Stimulated activated CD8-positive, alpha-beta memory T cell treated with anti-CD3 and anti-CD28 coated beads, Interleukin-4, amount 100 ng/mL, for 1 hour (primary cell): ENCODE measurements around the gene PIH1D1.

Experiments used
- DNase-seq, 2 donors: peaks; one replicate each; pipeline ENCODE4 v3.0.0-alpha.2; 2020; ENCODE audit warnings: low read depth in 2 of 2, low spot score in 1 of 2

The PIH1D1 gene

DNA sequence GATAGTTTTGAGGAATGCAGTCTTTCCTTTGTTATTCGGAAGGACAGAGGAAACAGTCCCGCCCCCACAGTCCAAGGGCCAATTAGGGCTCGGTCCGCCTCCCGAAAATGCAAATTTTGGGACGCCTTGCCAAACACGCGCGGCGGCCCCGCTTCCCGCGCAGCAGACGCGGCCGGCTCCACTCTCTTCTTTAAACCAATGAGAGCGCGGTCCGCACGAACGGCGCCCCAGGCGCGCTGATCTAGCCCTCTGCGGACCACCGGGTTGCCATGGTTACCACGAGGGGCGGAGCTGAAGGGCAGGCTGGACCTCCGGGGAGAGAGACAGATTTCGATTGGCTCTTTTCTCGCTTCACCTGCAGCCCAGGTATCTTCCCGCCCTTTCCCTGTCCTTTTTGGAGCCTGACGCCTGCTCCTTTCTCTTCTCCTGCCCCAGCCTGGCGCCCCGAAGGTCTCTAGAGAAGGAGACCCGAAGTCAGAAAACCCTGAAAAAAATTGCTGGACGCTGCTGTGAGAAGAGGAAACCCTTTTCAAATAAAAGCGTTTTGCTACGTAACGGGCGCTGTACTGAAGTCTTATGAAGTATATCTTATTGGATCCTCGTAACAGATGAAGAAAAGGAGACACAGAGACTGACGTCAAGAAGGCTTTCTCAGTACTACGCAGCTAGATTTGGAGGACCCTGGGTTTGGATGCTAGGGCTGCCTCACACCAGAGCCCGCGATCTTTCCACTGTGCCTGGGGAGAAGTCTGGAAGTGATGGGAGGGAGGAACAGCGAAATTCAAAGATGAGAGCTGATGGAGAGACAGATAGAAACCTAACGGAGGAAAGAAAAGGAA is 30.4 kb downstream of the PIH1D1 start:
- no peak for DNase-seq

DNA sequence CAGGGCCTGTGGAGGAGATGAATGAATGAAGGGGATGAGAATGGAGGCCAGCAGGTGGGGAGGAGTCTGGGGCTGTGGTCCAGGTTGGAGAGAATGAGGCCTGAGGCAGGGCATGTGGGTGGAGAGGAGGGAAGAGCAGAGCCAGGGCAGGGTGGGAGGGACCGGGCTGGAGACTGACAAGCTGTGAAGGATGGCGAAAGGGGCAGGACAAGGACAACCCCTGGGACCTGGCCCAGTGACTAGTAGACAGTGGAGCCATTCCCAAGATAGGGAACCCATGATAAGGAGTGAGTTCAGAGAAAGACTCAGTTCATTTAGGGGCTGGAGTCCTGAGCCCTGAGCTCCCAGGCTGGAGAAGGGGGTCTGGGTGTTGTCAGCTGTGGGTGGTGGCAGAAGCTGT is 31.4 kb downstream of the PIH1D1 start:
- DNase-seq = no peak

DNA sequence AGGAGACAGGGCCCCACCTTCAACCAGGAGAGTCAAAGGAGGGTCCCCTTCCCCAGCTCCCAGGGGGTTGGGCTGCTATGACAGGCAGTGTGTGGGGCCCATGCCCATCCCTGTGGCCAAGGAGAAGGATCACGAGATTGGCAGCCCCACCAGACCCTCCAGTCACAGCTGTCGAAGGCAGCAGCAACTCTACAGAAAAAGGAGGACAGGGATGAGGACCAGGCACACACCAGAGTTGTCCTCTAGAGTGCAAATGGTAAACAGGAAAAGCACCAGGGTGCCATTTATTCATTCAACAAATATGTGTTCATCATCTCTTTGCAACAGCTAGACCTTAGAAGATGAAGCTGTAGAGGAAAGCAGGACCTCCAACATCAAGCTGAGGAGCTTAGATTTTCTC is 32.4 kb downstream of the PIH1D1 start:
- DNase-seq = no peak

DNA sequence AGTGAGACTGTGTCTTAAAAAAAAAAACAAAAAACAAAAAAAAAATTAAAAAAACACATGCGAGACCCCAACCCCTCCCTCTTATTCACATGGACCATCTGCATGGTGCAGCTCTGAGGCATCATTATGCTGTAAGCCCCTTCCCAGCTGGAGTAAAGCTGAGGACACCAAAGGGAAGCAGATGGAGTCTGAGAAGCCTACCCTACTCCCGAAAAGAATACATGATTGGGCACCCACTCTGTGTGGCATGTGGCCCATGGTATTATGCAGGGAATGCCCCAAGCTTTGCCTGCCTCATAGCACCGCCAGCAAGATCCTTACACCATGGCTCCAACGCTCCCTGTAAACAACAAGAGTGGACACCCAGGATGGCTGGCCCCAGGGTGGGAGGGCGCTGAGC is 33.1 kb downstream of the PIH1D1 start:
- no peak for DNase-seq

DNA sequence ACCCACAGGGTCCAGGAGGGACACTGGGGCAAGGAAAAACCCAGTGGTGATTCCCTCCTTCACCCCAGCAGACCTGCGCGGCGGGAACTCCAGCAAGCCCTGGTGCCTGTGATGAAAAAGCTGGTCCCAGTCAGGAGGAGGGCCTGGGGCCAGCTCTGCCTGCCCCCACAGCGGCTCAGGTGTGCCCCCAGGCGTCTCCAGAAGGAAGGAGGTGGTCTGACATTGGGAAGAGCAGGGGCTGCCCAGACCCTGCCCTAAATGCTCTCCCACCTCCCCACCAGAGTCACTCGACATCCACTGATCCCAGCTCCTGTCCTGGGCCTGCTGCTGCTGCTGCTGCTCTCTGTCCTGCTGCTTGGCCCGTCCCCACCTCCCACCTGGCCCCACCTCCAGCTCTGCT is 34.5 kb downstream of the PIH1D1 start:
- no peak for DNase-seq

DNA sequence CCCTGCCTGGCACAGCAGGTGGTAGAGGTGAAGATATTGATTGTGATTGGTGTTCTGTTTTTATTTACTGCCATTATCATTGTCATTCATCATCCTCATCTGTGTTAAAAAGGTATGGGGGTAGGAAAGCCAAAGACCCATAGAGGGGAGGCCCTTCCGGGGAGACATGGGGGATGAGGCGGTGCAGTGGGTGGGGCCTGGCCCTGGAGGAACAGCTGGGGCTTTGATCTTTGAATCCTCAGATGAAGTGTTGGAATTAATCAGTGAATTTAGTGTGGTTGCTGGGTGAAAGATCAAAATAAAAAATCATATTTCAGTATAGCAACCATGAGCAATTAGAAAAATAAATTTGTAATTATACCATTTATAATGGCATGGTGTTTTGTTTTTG is 35.8 kb downstream of the PIH1D1 start:
- DNase-seq = no peak

DNA sequence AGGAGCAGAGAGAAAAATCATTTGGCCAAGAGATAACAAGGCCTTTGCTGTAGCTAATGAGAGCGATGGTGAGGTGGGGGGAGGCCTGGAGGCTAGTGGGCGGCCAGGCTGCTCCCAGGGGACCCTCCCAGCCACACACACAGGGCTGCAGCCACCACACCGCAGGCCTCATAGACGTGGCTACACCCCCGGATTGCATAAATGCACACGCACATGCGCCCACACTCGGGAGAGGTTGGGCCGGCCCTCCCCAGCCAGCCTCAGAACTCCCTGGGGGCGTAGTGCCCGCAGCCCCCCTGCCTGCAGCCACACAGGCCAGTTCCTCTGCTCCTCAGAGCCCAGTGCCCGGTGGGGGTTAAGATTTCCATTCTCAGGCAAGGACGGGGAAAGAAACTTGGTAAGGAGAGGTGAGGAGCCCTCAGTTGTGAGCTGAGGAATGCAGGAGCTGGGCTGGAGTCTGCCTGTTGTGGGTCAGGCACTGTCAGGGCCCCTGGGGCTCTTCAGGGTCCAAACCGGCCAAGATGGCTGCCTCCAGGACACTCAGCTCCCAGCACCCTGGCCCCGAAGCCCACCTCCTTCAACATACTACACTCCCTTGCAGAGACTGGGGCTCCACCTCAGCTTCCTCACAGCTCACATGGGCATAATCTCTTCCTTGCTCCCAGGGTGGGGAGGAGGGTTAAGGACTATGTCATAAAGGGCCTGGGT is 36.4 kb downstream of the PIH1D1 start:
- DNase-seq = no peak

DNA sequence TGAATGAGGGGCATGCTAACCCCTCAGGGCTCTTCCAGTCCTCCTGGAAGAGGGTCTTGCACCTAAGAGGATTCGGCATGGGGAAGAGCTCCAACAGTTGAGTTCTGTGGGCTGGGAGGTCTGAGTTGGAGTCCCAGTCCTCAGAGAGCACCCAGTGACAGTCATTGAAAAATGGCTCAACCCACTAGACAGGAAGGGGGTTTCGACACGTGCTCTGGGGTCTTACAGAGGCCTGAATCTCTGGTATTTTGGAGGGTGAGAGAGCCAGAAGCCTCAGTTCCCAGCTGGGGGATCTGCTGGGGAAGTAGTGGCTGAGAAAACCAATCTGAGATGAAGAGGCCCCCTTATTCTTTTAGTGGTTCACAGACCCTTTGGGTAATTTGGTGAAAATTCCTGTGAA is 37.4 kb downstream of the PIH1D1 start:
- no peak for DNase-seq

DNA sequence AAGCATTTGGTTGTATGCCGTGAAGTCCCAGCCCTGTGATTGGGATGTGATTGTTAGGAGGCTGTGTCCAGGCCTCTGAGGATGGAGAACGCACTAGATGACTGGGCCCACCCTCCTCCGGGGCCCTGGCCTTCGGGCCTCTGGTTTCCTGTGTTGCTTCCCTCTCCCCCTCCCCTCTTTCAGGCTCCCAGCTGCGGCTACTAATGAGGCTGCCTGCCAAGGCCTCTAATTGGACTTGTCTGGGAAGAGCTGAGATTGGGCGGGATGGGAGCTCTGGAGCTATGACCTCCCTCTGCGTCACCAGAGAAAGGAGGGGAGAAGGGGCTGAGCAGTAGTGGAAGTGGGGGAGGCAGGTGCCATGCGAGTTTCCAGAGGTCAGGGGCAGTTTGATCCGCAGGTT is 38.3 kb downstream of the PIH1D1 start:
- no peak for DNase-seq

DNA sequence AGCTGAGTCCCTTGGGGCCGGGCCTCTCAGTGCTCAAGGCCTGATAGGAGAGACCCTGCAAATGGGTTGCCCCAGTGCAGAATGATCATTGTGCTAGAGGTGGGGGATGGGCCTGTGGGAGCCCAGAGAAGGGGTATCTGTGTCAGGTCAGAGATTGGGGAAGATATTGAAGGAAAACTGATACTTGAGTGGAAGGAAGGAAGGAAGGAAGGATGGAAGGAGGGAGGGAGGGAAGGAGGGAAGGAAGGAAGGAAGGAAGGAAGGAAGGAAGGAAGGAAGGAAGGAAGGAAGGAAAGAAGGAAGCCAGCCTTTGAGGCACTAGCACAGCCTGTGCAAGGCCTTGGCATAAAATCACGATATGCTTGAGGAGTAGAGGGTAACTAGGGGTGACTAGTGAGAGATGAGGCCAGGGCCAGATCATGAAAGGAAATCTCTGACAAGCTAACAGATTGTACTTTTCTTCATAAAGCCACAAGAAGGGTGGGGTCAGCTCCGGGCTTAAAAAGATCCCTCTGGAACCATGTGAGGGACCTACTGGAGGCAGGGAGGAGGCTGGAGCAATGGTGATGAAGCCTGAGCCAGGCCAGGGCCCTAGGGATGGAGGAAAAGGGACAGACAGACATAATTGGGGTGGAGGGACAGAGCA is 39.8 kb downstream of the PIH1D1 start:
- DNase-seq = no peak

DNA sequence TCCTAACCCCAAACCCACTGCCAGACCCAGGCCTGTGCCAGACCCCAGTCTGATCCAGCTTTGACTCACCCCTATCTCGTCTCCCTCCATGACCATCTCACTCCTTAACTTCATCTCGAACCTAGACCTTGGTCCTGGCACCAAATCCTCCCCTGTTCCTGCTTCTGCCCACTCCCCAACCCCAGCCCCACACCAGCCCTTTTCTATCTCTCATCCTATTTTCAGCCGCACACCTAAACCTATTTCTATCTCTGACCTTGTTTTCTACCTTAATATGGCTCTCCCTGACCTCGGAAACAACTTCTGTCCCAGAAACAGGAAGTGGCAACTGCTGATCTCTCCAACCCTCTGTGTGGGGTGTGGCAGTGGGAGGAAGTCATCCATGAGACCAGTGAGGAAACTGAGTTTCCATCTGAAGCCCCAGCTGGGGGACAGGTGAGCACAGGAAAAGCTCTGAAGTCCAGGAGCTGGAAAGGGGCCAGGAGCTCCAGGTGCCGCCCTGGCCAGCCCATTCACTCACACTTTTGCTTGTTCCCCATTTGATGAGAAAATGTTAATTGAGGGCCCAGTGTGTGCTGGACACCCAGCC is 42.1 kb downstream of the PIH1D1 start:
- DNase-seq = no peak

DNA sequence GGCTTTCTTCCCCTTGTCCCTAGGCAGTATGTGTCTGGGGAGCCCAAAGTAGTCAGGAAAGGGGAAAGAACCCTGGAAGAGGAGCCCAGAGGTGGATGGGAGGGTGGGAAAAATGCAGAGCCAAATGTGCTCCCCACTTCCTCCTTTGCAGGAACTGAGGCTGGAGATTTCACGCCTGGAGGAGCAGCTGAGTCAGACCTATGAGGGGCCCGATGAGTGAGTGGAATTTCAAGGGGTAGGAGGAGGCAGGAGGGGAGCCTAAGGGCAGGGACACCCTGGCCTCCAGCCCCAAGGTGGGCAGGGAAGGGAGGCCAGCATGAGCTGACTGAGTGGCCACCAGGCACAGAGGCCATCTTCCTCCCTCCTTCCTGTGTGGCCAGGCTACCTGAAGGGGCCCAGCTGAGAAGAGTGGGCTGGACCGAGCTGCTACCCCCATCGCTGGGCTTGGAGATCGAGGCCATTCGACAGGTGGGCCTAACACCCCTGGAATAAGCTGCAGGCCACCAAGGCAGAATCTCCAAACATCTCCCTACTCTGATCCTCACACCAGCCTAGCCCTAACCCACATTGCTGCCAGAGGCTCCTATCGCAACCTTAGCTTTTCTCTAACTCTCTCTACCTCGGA is 42.7 kb downstream of the PIH1D1 start:
- no peak for DNase-seq

DNA sequence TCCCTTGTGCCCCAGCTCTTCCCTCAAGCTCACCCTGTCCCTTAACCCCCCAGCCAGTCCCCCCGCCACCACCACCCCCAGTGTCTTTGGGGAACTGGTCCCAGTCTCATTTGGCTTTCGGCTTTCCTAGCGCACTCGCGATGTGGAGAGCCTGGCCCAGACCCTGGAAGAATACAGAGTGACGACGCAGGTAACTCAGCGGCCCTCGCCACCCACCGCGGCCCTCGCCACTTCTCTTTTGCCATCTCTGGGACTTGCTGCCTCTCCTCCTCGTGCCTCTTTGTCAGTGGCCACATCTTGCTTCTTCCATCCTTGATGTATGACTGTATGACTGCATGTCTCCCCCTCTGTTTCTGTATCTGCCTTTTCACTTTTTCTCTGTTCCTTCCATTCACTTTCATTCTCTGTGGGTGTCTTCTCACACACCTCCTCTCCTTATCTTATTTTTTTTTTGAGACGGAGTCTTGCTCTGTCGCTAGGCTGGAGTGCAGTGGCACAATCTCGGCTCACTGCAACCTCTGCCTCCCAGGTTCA is 44.1 kb downstream of the PIH1D1 start:
- DNase-seq = no peak

DNA sequence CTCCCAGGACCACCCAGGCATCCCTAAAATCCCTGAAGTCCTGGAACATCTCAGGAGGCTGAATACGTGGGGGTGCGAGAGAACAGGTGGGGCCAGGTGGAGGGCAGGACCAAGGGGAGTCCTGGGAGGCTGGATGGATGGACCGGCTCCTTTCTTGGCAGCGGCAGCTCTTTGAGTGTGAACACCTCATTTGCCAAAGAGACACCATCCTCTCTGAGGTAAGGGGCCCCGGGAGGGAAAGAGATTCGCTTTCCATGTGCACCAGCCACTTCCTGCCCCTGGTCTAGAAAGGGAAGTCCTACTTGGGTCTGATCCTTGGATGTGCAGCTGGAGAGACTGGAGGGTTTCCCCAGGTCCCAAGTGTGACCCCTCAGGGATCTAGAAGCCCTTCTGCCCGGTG is 44.5 kb downstream of the PIH1D1 start:
- DNase-seq = no peak

DNA sequence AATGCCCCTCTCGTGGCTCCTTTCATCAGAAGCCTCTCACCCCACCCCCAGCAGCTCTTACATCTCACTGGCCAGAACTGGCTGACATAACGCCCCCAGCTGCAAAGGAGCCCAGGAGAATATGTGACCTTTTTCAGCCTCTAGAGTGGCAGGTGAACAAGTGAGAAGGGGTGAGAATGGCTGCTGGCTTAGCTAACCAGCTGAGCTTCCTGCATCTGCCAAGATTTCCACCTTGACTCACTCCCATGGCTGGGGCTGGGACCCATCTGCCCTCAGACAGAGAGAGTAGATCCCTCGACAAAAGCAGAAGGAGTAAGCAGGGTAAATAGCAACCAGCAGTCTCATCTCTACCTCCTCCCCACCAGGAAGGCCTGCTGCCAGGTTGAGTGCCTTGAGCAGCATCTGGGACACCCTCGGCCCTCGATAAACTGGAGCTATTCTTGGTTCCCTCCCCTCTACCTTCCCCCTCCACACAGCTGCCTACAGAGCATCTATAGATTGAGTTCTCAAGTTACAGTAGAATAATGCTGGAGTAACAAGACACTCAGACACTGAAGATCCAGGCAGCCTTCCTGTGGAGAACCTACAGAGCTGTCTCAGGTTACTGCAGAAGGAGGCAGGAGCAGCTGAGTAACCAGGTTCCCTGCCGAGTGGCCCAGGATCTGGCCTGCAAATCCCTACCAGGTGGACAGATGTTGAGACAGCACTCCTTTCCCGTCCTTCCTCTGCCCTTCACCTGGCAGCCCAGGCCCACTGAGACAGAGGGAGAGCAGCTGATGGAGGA is 48.0 kb downstream of the PIH1D1 start:
- DNase-seq = no peak

DNA sequence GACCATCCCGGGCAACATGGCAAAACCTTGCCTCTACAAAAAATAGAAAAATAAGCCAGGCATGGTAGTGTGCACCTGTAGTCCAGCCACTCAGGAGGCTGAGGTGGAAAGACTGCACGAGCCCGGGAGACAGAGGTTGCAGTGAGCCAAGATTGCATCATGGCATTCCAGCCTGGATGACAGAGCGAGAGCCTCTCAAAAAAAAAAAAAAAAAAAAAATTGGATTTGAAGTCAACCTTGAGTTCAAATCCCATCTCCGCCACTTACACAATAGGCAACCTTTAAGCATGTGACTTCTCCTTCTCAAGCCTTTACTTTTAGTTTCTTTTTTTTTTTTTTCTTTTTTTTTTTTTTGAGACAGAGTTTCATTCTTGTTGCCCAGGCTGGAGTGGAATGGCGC is 51.6 kb downstream of the PIH1D1 start:
- DNase-seq = no peak

DNA sequence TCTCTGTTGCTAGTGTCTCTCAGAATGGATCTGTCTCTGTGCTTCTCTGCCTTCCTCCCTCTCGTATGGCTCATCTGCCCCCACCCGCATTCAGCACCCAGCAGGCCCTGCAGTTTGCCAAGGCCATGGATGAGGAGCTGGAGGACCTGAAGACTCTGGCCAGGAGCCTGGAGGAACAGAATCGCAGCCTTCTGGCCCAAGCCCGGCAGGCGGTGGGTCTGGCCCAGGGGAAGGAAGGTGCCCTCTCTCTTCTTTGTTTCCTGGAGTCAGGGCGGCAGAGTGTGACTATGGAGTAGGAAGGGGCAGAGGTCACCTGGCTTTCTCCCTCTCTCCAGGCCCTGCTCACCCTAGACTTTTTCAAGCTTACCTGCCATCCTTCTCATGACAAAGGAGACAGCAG is 52.7 kb downstream of the PIH1D1 start:
- no peak for DNase-seq

DNA sequence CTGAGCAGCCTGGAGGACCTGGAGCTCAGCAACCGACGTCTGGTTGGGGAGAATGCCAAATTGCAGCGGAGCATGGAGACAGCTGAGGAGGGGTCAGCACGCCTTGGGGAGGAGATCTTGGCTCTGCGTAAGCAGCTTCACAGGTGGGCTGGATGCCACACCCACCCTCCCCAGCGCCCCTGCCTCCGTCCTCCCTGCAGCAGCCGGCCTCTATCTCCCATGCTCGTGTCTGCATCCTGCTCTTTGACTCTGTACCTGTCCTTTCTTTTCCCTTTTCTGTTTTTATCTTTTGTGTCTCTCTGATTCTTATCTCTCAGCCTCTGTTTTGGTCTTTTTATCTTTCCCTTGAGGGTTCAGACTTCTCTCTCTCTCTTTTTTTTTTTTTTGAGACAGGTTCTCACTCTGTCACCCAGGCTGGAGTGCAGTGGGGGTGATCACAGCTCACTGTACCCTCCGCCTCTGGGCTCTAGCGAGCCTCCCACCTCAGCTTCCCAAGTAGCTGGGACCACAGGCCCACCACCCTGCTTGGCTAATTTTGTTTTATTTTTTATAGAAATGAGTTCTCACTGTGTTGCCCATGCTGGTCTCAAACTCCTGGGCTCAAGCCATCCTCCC is 53.5 kb downstream of the PIH1D1 start:
- DNase-seq = no peak

DNA sequence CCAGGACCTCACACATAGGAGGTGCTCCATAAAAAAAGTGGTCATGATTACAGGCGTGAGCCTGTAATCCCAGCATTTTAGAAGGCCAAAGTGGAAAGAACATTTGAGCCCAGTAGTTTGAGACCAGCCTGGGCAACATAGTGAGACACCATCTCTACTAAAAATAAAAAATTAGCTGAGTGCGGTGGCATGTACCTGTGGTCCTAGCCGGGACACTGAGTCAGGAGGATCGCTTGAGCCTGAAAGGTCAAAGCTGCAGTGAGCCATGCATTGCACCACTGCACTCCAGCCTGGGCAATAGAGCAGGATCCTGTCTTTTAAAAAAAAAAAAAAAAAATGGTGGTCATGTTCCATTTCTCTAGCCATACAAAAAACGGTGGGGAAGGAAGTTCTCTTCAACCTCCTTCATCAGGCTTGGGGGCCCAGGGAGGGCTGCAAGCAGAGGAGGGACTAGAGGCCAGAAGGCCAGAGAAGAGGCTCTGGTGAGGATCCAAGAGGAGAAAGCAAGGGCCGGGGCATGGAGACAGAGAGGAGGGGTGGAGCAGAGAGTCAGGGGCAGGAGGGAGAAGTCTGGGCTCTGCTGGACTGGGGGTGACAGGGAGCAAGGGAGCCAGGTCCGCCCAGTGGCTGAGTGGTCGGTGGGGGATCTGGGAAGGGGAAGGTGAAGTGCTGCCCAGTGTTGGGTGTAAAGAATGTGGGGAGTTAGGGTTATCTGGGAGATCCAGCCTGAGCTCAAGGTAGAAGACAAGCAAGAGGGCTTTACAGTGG is 54.7 kb downstream of the PIH1D1 start:
- DNase-seq = no peak
